Forelimb muscle (tissue), 1 donor: ENCODE measurements around the gene ZNF333. TPM values are rescaled to one million over a fixed set of nuclear protein-coding genes. Genes with fewer than 3 reads are reported as not detected.
"Not testable (repeated sequence)": the region's sequence is repeated elsewhere in the genome, so short reads cannot be mapped to it uniquely, and the experiment has no call there.

ENCODE experiments used
- DNase-seq: peaks from one replicate; pipeline ENCODE4 v3.0.0-alpha.2; 2013; ENCODE audit warnings: low read depth
- polyA plus RNA-seq: library from polyadenylated mRNA; unstranded; fragments of 120-200 nt; gene quantifications from one replicate; pipeline ENCODE4 v1.2.1, GENCODE V29; 2013; ENCODE audit not compliant: insufficient read length

Gene ZNF333
- polyA plus RNA-seq, 1 donor: 22.0 TPM

DNA sequence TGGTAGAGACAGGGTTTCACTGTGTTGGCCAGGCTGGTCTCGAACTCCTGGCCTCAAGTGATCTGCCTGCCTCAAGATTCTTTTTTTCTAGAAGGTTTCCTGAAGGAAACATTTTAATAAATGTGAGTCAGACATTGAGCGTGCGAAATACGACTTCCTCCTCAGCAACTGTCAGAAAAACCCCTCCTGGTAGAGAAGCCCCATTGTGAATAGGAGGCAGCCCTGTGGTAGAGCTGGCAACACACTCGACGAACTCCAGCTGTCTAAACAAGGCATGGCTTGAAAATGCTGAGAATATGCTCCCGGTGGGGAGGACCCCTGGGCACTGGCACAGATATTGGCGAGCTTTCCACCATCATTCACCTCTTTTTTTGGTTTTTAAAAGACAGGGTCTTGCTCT lies 9.8 kb downstream of the ZNF333 start:
- no peak for DNase-seq

DNA sequence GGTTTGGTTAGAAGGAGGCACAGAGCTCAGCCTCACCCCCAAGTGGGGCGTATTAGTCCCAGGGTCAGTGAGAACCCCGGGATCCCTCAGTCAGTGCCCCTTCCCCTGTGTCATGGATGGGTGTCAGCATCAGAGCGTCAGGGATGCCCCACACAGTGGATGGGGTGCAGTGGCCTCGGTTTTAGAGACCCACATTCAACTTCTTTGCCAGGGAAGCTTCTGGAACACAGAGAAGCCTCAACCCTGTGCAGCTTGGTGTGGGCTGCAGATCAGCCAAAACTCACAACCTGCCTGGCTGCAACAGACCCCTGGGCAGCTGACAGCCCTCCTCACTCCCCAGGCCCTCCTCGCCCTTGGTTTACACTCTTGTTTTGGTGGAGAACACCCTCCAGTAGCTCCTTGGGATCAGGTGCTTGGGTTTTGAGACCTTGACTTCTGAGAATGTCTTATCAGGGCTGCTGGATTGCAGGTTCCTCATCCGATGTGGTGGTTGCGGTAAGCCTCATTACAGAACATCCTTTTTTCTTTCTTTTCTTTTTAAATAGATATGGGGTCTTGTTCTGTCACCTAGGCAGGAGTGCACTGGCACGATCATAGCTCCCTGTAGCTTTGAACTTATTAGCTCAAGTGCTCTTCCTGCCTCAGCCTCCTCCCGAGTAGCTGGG lies 11.0 kb downstream of the ZNF333 start:
- no peak for DNase-seq

DNA sequence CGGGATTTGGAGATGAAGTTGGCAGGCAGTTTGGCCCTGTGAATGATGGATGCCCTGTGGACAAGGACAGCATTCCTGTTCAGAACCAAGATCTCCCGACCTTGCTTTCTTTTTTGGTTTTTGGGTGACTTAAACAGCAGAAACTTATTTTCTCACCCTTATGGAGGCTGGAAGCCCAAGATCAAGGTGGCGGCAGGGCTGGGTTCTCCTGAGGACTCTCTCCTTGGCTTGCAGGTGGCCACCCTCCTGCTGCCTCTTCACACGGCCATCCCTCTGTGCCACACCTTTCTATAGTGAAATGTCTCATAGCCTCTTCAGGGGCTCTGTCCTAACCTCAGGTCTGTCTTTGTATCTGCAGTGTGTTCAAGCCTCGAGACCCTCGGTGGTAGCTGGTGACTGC lies 14.0 kb downstream of the ZNF333 start:
- DNase-seq: no peak

DNA sequence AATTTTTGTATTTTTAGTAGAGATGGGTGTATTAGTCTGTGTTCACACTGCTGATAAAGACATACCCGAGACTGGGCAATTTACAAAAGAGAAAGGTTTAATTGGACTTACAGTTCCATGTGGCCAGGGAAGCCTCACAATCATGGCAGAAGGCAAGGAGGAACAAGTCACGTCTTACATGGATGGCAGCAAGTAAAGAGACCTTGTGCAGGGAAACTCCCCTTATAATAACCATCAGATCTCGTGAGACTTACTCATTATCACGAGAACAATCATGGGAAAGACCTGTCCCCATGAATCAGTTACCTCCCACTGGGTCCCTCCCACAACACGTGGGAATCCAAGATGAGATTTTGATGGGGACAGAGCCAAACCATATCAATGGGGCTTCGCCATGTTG lies 14.6 kb downstream of the ZNF333 start:
- DNase-seq: no peak

DNA sequence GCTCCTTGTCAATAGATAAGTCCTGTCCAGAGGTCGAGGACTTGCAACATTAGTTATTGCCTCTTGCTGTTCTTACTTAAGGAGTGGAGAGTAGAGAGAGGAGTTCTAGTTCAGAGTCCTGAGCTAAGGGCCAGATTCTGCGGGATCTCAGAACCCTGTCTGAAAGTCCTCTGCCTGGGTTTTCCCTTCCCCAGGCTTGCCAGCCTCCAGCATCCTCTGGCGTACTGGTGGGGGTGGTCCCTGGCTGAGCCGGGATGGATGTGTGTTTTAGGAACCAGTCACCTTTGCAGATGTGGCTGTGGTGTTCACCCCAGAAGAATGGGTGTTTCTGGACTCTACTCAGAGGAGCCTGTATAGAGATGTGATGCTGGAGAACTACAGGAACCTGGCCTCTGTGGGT lies 26.0 kb downstream of the ZNF333 start:
- no peak for DNase-seq

DNA sequence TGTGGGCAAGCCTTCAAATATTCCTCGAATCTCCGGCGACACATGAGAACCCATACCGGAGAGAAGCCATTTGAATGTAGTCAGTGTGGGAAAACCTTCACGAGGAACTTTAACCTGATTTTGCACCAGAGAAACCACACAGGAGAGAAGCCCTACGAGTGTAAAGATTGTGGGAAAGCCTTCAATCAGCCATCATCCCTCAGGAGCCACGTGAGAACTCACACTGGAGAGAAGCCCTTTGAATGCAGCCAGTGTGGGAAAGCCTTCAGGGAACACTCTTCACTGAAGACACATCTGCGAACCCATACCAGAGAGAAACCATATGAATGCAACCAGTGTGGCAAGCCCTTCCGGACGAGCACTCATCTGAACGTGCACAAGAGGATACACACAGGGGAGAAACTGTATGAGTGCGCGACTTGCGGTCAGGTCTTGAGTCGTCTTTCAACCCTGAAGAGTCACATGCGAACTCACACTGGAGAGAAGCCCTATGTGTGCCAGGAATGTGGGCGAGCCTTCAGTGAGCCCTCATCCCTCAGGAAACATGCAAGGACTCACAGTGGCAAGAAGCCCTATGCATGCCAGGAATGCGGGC lies 28.8 kb downstream of the ZNF333 start:
- no peak for DNase-seq

DNA sequence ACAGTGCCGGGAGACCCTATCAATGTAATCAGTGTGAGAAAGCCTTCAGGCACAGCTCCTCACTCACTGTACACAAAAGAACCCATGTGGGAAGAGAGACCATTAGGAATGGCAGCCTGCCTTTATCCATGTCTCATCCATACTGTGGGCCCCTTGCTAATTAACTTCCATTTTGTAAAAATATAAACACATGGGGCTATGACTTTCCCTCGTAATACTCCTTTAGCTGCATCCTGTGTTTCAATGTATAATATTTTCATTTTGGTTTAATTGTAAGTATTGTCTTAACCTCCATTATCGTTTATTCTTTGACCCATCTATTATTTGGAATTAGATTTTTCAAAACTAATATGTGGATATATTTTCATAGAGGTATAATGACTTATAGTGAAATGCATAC lies 29.3 kb downstream of the ZNF333 start:
- no peak for DNase-seq

DNA sequence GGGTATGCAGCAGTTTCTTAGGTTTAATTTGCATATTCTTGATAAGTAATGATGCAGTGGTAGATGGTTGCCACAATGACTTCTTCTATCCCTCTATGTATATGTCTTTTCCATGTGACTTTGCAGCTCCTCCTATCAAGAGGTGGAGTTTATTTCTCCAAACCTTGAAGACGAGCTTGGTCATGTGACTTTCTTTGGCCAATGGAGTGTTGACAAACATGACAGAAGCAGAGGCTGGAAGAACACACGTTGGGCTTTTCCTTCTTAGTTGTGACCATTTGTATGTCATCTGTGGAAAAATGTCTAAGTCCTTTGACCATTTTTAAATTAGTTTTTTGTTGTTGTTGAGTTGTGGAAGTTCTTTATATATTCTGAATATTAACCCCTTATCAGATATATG lies 32.3 kb downstream of the ZNF333 start:
- DNase-seq: no peak

DNA sequence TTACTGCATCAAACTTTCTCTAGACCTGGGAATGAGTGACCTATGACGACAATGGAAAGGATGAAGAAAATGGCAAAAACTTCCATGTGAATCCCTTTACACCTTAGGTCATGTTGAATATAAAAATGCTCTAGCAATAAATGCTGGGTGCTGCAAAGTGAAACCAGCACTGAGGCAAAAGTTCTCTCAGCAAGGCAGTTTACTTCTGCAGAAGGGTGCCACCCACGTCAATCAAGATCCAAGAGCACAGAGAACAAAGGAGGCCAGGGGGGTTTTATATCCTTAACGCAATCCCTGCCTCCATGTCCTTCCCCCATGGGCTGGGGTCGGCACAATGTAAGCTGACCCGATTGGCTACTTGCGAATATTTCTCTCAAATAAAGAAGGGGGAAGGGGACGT lies 38.7 kb downstream of the ZNF333 start:
- no peak for DNase-seq

DNA sequence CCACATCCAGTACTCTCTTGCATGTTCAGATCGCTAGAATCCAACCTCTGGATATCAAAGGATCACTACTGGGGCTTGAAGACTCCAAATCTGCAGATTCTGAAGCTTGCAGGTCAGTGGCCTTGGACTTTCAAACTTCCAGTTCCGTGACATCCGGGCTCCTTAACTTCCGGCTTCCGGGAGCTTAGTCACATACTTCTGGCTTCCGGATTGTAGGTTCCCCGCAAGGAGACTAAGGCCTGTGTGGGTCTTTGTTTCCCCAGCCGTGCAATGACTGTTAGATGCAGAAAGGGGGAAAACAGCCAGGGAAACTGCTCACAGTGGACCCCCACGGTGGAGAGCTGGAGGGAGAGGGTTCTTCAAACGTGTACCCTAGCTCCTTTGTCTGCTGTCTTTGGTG lies 41.4 kb downstream of the ZNF333 start:
- DNase-seq: no peak

DNA sequence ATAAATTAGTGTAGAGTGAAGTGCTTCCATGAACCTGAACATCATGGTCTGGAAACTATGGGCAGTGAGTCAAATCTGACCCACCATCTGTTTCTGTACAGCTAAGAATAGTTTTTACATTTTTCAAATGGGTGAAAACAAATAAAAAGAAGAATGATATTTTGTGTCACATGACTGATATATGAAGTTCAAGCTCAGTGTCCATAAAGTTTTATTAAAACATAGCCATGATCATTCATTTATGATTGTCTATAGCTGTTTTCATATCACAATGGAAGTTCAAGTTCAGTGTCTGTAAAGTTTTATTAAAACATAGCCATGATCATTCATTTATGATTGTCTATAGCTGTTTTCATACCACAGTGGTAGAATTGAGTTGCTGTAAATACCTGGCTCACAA lies 42.7 kb downstream of the ZNF333 start:
- no peak for DNase-seq

DNA sequence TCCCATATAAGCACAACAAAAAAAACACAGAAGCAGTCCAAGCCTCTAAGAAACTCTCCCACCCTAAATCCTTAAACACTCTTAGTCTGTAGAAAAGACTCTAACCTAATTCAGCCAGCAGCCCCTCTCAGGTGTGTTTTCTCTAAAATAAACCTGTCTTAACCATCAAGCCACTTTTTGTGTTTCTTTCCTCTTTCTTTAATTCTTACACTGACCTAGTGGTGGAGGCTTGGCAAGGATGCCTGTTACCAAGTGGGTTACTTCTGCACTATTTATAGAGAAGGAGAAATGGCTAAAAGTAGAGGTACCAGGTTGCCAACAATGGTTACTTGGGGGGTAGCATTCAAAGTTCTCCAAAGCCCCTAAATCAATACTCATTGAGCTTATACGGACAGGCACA lies 43.7 kb downstream of the ZNF333 start:
- DNase-seq: no peak

DNA sequence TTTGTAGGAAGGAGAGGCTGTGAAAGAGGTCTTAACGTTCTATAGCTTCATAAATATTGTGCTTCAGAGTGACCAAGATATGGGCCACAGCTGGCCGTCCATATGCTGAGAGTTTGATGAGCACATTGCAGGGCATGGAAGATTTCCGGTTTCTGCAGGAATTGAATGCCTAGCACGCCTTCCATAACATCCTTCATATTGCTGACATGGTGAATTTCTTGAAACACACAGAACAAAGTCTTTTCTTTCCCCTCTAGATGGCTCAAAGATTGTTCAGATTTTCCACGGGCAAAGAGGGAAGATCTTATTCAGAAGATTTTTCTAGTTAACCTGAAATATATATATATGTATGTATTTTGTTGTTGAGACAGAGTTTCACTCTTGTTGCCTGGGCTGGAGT lies 46.1 kb downstream of the ZNF333 start:
- DNase-seq: no peak

DNA sequence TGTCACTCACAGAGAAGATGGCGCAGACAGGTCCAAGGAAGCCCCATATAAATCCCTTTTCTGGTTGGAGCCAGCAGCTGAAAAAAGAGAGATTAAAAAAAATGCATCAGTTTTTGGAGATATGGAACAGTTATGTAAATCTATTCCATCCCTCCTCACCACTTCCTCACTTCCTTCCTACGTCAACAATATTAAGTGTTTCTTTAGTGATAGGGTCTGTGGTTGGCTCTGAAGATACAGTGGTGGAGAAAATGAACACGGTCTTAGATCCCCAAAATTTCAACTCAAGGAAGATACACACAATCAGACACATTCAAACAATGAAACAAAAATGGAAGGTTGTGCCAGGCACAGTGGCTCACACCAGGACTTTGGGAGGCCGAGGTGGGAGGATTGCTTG lies 57.0 kb downstream of the ZNF333 start:
- DNase-seq: no peak

DNA sequence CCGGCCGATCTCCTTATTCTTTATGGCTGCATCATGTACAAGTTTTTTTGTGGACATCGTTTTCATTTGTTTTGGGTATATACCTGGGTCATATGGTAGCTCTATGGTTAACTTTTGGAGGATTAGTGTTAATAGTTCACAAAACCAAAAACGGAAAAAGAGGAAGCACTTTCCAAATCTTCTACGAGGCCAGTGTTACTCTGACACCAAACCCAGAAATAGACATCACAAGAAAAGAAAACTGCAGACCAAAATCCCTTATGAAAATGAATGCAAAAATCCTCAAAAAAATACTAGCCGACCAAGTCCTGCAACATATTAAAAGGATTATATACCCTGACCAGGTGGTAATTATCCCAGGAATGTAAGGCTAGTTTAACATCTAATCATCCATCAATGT lies 58.8 kb downstream of the ZNF333 start:
- no peak for DNase-seq

DNA sequence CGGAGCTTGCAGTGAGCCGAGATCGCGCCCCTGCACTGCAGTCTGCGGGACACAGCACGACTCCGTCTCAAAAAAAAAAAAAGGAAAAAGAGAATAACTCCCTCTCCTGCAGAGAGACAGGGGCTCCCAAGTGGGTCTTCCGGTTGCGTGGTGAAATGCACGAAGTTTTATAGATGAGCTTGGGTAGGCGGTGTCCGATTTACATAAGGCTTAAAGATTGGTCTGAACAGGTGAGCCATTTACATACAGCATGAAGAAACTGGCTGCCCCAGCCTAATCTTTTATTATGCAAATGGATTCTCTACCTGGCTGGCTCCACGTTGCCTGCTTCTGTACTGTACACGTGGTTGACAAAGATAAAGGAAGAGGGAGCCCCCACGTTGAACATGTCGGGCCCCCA lies 69.0 kb downstream of the ZNF333 start:
- no peak for DNase-seq

DNA sequence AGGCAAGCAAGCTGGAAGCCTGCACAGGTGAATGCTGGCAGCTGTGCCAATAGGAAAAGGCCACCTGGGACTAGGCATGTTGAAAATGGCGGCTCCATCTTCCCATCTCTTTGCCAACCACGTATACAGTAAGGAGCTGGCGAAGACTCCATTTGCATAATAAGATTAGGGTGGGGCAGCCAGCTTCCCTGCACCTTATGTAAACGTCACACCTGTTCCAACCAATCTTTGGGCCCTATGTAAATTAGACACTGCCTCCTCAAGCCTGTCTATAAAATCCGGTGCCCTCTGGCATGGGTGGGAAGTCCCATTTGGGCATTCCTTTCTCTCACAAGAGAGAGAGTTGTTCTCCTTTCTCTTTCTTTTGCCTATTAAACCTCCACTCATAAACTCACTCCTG lies 71.8 kb downstream of the ZNF333 start:
- DNase-seq: no peak

DNA sequence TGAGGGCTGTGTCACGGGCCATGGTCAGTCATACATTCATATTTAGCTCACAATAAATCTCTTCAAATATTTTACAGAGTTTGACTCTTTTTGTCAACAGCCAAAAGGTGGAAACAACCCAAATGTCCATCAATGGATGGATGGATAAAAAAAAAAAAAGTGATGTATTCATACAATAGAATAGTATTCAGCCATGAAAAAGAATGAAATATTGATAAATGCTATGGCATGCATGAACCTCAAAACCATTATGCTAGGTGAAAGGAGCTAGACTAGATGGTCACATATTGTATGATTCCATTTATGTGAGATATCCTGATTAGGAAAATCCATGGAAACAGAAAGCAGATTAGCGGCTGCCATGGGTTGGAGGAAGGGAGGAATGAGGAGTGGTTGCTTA lies 72.3 kb downstream of the ZNF333 start:
- DNase-seq: no peak

DNA sequence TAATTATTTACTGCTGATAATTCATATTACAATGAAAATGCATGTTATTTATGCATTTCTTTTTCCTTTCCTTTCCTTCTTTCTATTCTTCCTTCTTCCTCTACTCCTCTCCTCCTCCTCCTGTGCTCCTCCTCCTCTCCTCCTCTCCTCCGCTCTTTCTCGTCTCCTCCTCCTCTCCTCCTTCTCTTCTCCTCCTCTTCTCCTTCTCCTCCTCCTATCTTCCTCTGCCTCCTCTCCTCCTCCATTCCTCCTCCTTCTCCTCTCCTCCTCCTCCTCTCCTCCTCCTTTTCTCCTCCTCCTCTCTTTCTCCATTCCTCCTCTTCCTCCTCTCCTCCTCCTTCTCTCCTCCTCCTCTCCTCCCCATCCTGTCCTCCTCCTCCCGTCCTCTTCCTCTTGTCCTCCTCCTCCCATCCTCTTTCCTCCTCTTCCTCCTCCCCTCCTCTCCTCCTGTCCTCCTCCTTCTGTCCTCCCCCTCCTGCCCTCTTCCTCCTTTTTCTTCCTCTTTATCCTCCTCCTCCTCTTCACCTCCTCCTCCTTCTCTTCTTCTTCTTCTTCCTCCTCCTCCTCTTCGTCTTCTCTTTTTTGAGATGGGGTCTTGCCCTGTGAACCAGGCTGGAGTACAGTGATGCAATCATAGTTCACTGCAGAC lies 73.8 kb downstream of the ZNF333 start:
- DNase-seq: no peak

DNA sequence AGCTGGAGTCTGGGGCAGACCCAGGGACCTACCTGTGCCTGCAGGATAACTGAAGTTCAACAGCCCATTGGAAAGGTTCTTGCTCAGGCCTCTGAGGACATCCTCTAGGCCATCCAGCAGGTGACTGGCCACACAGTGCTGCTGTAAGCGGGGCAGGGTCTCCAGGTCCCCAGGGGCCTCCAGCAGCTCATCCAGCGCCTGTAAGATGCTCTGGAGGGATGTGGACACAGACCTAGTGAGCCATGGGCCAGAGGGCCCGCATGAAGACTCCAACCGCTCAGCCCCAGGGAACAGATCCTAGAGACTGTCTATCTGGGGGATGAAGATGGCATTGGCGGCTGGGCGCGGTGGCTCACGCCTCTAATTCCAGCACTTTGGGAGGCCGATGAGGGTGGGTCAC lies 74.6 kb downstream of the ZNF333 start:
- no peak for DNase-seq

DNA sequence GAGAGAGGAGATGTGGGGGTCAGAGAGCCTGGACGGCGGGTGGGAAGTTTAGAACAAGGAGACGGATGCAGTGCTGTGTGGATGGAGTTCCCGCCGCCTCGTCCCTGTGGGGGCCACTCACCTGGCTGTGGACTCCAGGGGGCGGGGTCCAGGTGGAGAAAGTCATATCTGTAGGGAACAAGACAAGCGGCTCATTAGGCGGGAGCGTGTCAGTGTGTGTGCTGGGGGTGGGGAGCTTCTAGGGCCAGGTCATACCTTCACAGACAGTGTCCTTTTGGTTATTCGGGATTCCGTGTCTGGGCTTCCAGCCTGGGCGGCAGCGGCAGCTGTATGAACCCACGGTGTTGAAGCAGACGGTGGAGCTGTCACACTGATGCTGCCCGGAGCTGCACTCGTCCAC lies 75.6 kb downstream of the ZNF333 start:
- not testable (repeated sequence) for DNase-seq

DNA sequence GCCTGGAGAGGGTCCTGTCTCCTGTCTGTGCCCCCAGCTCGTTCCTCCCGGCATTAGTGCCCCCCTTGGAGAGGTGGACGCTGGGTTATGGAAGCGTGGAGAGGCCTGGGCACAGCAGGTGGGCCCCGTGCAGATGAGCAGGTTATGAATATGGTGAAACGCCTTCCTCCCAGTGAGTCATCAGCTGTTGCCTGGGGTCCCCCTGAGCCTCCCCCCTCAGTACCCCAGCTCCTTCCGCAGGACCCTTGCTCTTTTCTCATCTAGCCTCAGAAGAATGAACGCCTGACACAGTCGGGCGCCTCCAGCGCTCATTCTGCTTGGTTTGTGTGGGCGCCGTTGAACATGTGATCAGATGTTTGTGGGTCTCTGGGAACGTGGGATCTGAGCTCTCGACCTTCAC lies 76.0 kb downstream of the ZNF333 start:
- DNase-seq: not testable (repeated sequence)

DNA sequence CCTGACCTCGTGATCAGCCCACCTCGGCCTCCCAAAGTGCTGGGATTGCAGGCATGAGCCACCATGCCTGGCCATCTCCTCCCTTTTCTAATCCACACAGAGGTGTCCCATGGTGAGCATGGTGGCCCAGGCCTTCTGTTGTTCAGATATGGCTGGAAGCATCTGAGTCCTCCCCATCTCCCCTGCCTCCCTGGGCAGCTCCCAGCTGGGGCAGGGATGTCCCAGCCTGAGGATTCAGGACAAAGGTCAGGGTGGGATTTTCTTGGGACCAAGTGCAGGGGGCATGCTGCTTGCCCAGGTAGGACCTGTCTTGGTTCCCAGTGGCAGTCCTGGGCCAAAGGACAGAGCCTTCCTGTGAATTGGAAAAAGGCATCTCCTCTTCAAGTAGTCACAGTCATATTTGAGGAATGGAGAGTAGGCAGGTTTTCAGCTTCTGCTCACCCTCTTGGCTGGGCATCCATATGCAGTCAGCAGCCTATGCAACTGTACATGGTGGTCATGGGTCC lies 77.7 kb downstream of the ZNF333 start:
- no peak for DNase-seq
